ENCODE measurements around the gene LCA5. TPM values are rescaled to one million over a fixed set of nuclear protein-coding genes. Genes with fewer than 3 reads are reported as not detected.

Gene LCA5
- total and polyA plus RNA-seq, 8 donors = 1.3 to 7.9 (median 2.6) TPM

DNA sequence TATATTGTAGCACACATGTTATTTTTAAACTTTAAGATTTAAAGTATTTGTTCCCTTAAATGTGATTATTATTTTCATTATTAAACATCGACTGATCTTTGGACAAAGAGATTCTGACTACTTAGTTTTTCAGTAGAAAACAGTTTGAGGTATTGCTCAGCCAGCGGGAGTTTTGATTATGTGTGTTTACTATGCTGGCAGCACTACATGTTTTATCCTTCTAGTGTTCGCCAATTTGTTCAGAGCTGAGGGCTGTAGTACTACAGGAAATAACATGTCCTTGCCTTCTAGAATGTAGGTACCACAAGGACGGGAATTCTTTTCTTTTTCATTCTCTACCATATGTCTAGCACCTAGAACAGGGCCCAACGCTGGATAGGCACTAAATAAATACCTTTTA lies 11.1 kb upstream of the LCA5 start:
- ATAC-seq (peak in 3 of 4 donors; percentile 54 to 64 (median 56)), FAIRE-seq (no peak), DNase-seq (no peak)
- Histone ChIP-seq H3K36me3 (no peaks in the 10 kb centered on the region), H3K27me3 (no peaks in the 10 kb centered on the region), H3K9me3 (no peaks in the 10 kb centered on the region), H3K27ac (no peak overlapping the region), H3K4me1 (peaks cover 0 to 15% (median 6%) of the 10 kb centered on the region in 3 donors), H3K4me3 (no peak overlapping the region)
- TF ChIP-seq, protein P1, sequence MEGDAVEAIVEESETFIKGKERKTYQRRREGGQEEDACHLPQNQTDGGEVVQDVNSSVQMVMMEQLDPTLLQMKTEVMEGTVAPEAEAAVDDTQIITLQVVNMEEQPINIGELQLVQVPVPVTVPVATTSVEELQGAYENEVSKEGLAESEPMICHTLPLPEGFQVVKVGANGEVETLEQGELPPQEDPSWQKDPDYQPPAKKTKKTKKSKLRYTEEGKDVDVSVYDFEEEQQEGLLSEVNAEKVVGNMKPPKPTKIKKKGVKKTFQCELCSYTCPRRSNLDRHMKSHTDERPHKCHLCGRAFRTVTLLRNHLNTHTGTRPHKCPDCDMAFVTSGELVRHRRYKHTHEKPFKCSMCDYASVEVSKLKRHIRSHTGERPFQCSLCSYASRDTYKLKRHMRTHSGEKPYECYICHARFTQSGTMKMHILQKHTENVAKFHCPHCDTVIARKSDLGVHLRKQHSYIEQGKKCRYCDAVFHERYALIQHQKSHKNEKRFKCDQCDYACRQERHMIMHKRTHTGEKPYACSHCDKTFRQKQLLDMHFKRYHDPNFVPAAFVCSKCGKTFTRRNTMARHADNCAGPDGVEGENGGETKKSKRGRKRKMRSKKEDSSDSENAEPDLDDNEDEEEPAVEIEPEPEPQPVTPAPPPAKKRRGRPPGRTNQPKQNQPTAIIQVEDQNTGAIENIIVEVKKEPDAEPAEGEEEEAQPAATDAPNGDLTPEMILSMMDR (IDR thresholded peaks at IDR 0.05) = no peak
- intact Hi-C loops (cut with DNase I) = no loop called here
- 43 to 46% methylated on average over 5 of the region's 5 CpGs for WGBS, 2 donors

DNA sequence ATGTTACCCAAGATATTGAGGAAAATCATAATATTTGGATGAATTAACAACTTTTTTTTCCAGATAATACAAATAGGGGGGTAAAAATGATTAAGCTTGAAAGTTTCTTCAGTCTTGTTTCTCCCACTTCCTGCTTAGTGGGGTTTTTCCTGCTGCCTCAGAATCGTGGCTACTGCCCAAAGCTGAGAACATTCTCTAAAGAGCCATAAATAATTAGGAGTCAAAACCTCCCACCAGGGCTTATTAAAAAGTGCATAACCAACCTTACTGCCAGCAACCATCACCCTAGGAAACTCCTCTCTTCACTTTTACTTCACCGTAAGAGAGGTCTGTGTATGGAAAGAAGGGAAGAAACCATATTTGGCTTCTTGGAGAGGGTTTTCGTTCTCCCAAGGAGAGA lies 9.0 kb upstream of the LCA5 start:
- no peak for DNase-seq
- TF ChIP-seq, protein P1 (IDR thresholded peaks at IDR 0.05) = no peak
- Histone ChIP-seq H3K4me1 (peaks cover 0 to 15% (median 6%) of the 10 kb centered on the region in 3 donors), H3K4me3 (no peak overlapping the region), H3K36me3 (no peaks in the 10 kb centered on the region), H3K27ac (peak overlapping the region in 2 of 4 donors; percentile 63 to 68), H3K9me3 (no peaks in the 10 kb centered on the region), H3K27me3 (no peaks in the 10 kb centered on the region)
- no peak for ATAC-seq
- 76 to 84% methylated on average over 3 of the region's 3 CpGs for WGBS, 2 donors
- intact Hi-C loops (cut with DNase I) = no loop called here
- FAIRE-seq = no peak

DNA sequence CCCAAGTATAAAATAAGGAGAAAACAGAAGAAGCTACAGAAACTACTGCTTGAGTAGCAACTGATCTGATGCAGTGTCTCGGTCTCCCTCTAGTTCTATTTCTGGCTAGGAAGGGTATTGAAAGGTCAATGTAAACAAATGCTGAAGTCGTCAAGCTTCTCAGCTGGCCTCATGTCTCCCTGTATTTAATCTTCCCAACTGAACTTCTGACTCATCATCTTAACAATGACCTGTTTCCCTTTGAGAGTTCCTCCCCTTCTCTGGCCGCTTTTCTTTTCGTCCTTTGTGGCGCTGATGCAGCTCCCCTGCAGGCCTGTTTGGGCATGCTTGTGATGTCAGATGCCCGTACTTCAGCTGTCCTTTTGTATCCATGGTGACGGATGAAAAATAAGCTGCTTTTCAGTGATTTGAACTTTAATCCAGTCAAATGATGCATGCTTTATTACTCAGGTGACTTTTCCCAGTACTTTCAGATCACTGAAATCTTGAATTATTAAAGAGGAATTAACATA lies 7.8 kb upstream of the LCA5 start:
- intact Hi-C loops (cut with DNase I) = no loop called here
- H3K4me3 ChIP-seq = no peak overlapping the region
- FAIRE-seq (peak; percentile 97), ATAC-seq (peak; percentile 61 to 93 (median 86)), DNase-seq (peak in 4 of 6 donors; percentile 22 to 43 (median 31))
- TF ChIP-seq, protein P1 (IDR thresholded peaks at IDR 0.05) = peak in 2 of 4 donors; percentile 13 to 14
- no peaks in the 10 kb centered on the region for H3K36me3 ChIP-seq
- no peaks in the 10 kb centered on the region for H3K9me3 ChIP-seq
- no peaks in the 10 kb centered on the region for H3K27me3 ChIP-seq
- peak overlapping the region in 3 of 4 donors; percentile 12 to 68 (median 63) for H3K27ac ChIP-seq
- peaks cover 0 to 15% (median 6%) of the 10 kb centered on the region in 3 donors for H3K4me1 ChIP-seq
- WGBS, 2 donors = 38 to 45% methylated on average over 7 of the region's 7 CpGs

DNA sequence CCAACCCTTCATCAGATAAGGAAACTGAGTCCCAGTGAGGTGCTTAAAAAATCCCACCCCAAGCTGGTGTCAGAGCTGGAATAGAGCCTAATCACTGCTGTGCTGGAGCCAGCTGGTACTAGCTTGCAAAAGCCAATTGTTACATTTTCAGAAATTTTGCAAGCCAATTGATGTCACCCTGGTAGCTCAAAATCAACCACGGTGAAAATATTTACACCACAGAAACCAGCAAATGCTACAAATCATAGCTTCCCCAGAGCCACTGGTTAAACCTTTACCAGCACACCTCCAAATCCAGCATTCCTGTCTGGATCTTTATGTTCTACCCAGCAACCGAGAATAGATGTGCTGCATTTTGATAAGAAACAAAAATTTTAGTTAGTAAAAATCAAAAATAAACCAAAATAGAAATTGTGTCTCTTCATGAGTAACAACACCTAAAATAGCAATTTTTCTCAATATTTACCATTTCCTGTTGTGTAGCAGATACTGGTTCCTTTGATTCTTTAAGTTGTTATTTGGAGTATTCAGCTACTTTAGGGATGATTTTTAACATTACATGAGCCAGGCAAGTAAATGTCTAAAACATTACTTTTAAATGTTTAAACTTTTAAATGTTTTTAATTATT lies 7.2 kb upstream of the LCA5 start:
- peaks cover 1 to 15% (median 6%) of the 10 kb centered on the region in 3 donors for H3K4me1 ChIP-seq
- ATAC-seq = peak in 2 of 4 donors; percentile 13 to 43
- no peak for DNase-seq
- intact Hi-C loops (cut with DNase I) = no loop called here
- 55 to 56% methylated on average over 2 of the region's 2 CpGs for WGBS, 2 donors
- H3K27me3 ChIP-seq = no peaks in the 10 kb centered on the region
- TF ChIP-seq, protein P1 (IDR thresholded peaks at IDR 0.05) = no peak
- FAIRE-seq = no peak
- H3K4me3 ChIP-seq = no peak overlapping the region
- no peaks in the 10 kb centered on the region for H3K9me3 ChIP-seq
- no peaks in the 10 kb centered on the region for H3K36me3 ChIP-seq
- peak overlapping the region in 3 of 4 donors; percentile 12 to 68 (median 63) for H3K27ac ChIP-seq

DNA sequence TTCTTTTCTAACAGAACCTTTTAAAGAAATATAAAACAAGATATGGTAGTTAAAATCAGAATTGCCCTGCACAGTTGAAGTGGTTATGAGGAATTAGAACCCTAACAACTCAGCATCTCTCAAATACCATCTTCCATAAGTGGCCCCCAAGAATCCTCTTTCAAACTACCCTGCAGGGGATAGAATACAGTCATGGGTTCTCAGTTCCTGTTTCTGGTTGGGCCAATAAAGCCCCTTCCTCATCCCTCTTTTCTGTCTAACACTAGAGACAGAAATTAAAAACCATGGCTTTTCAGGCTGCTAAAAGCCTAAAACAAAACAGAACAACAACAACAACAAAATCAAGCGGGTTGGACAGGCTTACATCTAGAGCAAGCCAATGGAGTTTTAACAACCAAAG lies 6.7 kb upstream of the LCA5 start:
- no peak overlapping the region for H3K4me3 ChIP-seq
- no peak for ATAC-seq
- no peak for FAIRE-seq
- intact Hi-C loops (cut with DNase I) = no loop called here
- H3K4me1 ChIP-seq = peaks cover 6 to 15% (median 6%) of the 10 kb centered on the region in 3 donors
- H3K27ac ChIP-seq = peak overlapping the region in 2 of 4 donors; percentile 63 to 68
- WGBS, 2 donors = 95 to 99% methylated on average over 1 of the region's 1 CpG
- H3K36me3 ChIP-seq = no peaks in the 10 kb centered on the region
- TF ChIP-seq, protein P1 (IDR thresholded peaks at IDR 0.05) = no peak
- H3K9me3 ChIP-seq = no peaks in the 10 kb centered on the region
- DNase-seq = no peak
- no peaks in the 10 kb centered on the region for H3K27me3 ChIP-seq

Data from pancreas (tissue), 10 donors.